ENCODE results near the gene ANKS6. TPM values are rescaled to one million over a fixed set of nuclear protein-coding genes. Genes with fewer than 3 reads are reported as not detected.

The ANKS6 gene
- total RNA-seq, 2 donors from 2014 or later: 19.5 to 22.0 TPM

- DNase-seq: peak; percentile 10
- no peak overlapping the region for H3K4me3 ChIP-seq
- no peaks in the 10 kb centered on the region for H3K4me1 ChIP-seq
- no peak overlapping the region for H3K9ac ChIP-seq (ENCODE audit: low read depth in 2 of 2, low read length in 2 of 2)
- no peak for TF ChIP-seq CTCF (IDR thresholded peaks at IDR 0.05)
- intact Hi-C loops (cut with DNase I): no loop called here
- H3K27ac ChIP-seq: no peak overlapping the region
- H3K9me3 ChIP-seq: no peaks in the 10 kb centered on the region
- no peaks in the 10 kb centered on the region for H3K36me3 ChIP-seq
- H3K27me3 ChIP-seq: no peaks in the 10 kb centered on the region
Measured at GRCh38 chr9:98767915-98768314, 28.4 kb downstream of the ANKS6 start.

GRCh38 chr9:98767196-98767595, 29.2 kb downstream of the ANKS6 start:
- Histone ChIP-seq H3K36me3 (no peaks in the 10 kb centered on the region), H3K9ac (ENCODE audit: low read depth in 2 of 2, low read length in 2 of 2) (no peak overlapping the region), H3K4me3 (no peak overlapping the region), H3K27me3 (no peaks in the 10 kb centered on the region), H3K4me1 (no peaks in the 10 kb centered on the region), H3K27ac (no peak overlapping the region), H3K9me3 (no peaks in the 10 kb centered on the region)
- TF ChIP-seq CTCF (IDR thresholded peaks at IDR 0.05): no peak
- peak; percentile 11 for DNase-seq
- intact Hi-C loops (cut with DNase I): no loop called here

DNA sequence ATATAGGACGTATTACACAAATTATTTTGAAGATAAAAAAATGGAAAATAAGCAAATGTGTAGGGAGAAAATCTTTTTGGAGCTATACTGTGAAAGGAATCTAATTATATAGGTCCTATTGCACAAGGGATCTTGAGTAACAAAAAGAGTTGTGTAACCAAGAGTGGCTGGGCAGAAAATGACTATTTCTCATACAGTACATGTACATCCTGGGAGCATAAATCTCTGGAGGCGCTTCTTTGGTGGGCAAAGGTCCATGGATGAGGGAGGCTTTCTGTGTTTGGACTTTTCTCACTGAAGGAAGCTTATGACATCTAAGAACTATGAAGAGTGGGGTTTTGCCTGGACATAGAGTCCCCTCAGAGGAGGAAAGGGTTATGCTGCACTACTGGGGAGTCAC, 29.8 kb downstream of the ANKS6 start:
- DNase-seq: no peak
- Histone ChIP-seq H3K9me3 (no peaks in the 10 kb centered on the region), H3K27ac (no peak overlapping the region), H3K27me3 (no peaks in the 10 kb centered on the region), H3K4me1 (no peaks in the 10 kb centered on the region), H3K36me3 (no peaks in the 10 kb centered on the region), H3K9ac (ENCODE audit: low read depth in 2 of 2, low read length in 2 of 2) (no peak overlapping the region), H3K4me3 (no peak overlapping the region)
- no peak for TF ChIP-seq CTCF (IDR thresholded peaks at IDR 0.05)
- intact Hi-C loops (cut with DNase I): no loop called here

DNA sequence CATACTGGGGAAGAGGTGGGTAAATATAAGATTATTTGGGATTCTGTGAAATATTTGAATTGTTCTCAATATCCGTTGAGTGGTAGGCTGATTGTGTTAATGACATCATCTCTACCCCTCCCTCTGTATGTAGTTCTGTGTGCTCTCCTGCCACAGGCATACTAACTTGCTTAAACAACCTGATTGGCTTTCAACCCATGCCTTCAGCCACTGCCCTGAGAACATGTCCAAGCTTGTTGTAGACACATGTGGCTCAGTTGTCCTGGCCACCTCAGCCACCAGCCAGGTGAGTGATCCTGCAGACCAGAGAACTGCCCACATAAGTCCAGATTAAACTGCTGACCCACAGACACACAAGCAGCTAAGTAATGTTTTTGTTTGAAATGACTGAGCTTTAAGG, 31.1 kb downstream of the ANKS6 start:
- no peaks in the 10 kb centered on the region for H3K36me3 ChIP-seq
- TF ChIP-seq CTCF (IDR thresholded peaks at IDR 0.05): no peak
- no peaks in the 10 kb centered on the region for H3K9me3 ChIP-seq

GRCh38 chr9:98763986-98764745, 32.2 kb downstream of the ANKS6 start:
- Histone ChIP-seq H3K27me3 (no peaks in the 10 kb centered on the region), H3K4me1 (no peaks in the 10 kb centered on the region), H3K36me3 (no peaks in the 10 kb centered on the region), H3K4me3 (no peak overlapping the region), H3K9ac (ENCODE audit: low read depth in 2 of 2, low read length in 2 of 2) (no peak overlapping the region), H3K9me3 (no peaks in the 10 kb centered on the region), H3K27ac (no peak overlapping the region)
- intact Hi-C loops (cut with DNase I): no loop called here
- no peak for DNase-seq
- no peak for TF ChIP-seq CTCF (IDR thresholded peaks at IDR 0.05)

More for the DNA sequence above, 31.1 kb downstream of the ANKS6 start:
- no peak for DNase-seq
- H3K4me1 ChIP-seq: no peaks in the 10 kb centered on the region
- H3K9ac ChIP-seq (ENCODE audit: low read depth in 2 of 2, low read length in 2 of 2): no peak overlapping the region
- intact Hi-C loops (cut with DNase I): no loop called here
- no peak overlapping the region for H3K4me3 ChIP-seq
- no peak overlapping the region for H3K27ac ChIP-seq
- no peaks in the 10 kb centered on the region for H3K27me3 ChIP-seq

Data from colonic mucosa (tissue), 4 donors.